Neural crest cell (in vitro differentiated cells): ENCODE measurements around the gene TOP3A. TPM values are rescaled to one million over a fixed set of nuclear protein-coding genes. Genes with fewer than 3 reads are reported as not detected.
A peak's percentile ranks its signal among the peaks of the same experiment; 100 is the strongest.

ENCODE experiments used
- DNase-seq: peaks from one replicate; pipeline ENCODE4 v3.0.0; 2021; ENCODE audit warnings: low read depth, mixed read lengths, low spot score
- H3K27ac Mint-ChIP-seq: one replicate; pipeline ENCODE4 v1.8.0; 2021; ENCODE audit warnings: mild to moderate bottlenecking, mixed read lengths; ENCODE audit not compliant: unreplicated experiment
- H3K27me3 Mint-ChIP-seq: 2 replicates; pipeline ENCODE4 v1.8.0; 2021; ENCODE audit warnings: low read depth, mild to moderate bottlenecking, mixed read lengths
- H3K36me3 Mint-ChIP-seq: 2 replicates; pipeline ENCODE4 v1.8.0; 2021; ENCODE audit warnings: low read depth, mild to moderate bottlenecking, mixed read lengths
- H3K4me1 Mint-ChIP-seq: 2 replicates; pipeline ENCODE4 v1.8.0; 2021; ENCODE audit warnings: mixed read lengths
- H3K4me3 Mint-ChIP-seq: one replicate; pipeline ENCODE4 v1.8.0; 2021; ENCODE audit warnings: mild to moderate bottlenecking, mixed read lengths
- H3K9me3 Mint-ChIP-seq: 2 replicates; pipeline ENCODE4 v1.8.0; 2021; ENCODE audit warnings: mixed read lengths
- CTCF ChIP-seq: fragments of 200-600 bp; sonication (generic); conservative IDR thresholded peaks from 2 replicates; pipeline ENCODE4 v1.5.0; 2021; ENCODE audit warnings: antibody characterized with exemption, mild to moderate bottlenecking
- microRNA-seq: library from miRNA; unstranded; fragments of <30 nt; microRNA quantifications from one replicate; pipeline ENCODE4, GENCODE V29; 2020
- total RNA-seq: library from RNA; stranded (reverse); gene quantifications from 2 replicates; pipeline ENCODE4 v1.2.1, GENCODE V29; 2021

Gene TOP3A
- total RNA-seq, 1 donor from 2014 or later, result 107 TPM

- TF ChIP-seq CTCF, result no peak
- peak overlapping the region; percentile 96 for H3K4me3 Mint-ChIP-seq
- H3K36me3 Mint-ChIP-seq, result no peaks in the 10 kb centered on the region
- peak; percentile 54 for DNase-seq
- H3K27ac Mint-ChIP-seq, result peak overlapping the region; percentile 100
- H3K4me1 Mint-ChIP-seq, result peaks cover 47% of the 10 kb centered on the region
- H3K9me3 Mint-ChIP-seq, result no peaks in the 10 kb centered on the region
- H3K27me3 Mint-ChIP-seq, result no peaks in the 10 kb centered on the region
Observed at GRCh38 chr17:18224387-18225120, 90.2 kb downstream of the TOP3A start.

DNA sequence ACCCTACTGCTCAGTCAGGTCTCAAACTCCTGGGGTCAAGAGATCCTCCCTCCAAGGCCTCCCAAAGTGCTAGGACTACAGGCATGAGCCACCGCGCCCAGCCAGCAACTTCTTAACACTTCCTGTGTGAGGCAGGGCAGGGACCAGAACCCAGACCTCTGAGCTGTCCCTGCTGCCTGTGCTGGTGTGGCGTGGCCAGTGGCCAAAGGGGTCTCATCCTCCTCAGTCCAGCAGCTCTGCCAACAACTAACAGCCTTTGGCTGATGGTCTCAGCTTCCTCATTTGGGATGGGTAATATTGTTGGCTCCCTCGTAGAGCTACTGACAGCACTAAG, 90.8 kb downstream of the TOP3A start:
- no peak for DNase-seq
- TF ChIP-seq CTCF, result no peak
- Mint-ChIP-seq H3K4me1 (peaks cover 43% of the 10 kb centered on the region), H3K27ac (peak overlapping the region; percentile 100), H3K27me3 (no peaks in the 10 kb centered on the region), H3K4me3 (peak overlapping the region; percentile 96), H3K36me3 (no peaks in the 10 kb centered on the region), H3K9me3 (no peaks in the 10 kb centered on the region)

Small RNA genes within 50 kb of the gene (microRNA-seq; reads per million reads assigned to microRNA genes)
- gene MIR6778, result not detected

Other genes starting within 250 kb of the TOP3A start
- gene DRG2, start 227.0 kb downstream of the TOP3A start, total RNA-seq, result 40.3 and 41.5 TPM in 2 replicates
- 1.3 and 1.6 TPM in 2 replicates for gene MYO15A, start 206.2 kb downstream of the TOP3A start, total RNA-seq
- gene ALKBH5, start 131.2 kb downstream of the TOP3A start, total RNA-seq, result 104 and 109 TPM in 2 replicates
- gene LLGL1, start 89.4 kb downstream of the TOP3A start, total RNA-seq, result 93.3 and 99.3 TPM in 2 replicates
- 181 and 183 TPM in 2 replicates for gene FLII, start 56.3 kb downstream of the TOP3A start, total RNA-seq
- gene MIEF2, start 54.3 kb downstream of the TOP3A start, total RNA-seq, result 8.8 and 12.2 TPM in 2 replicates
- 20.2 and 20.8 TPM in 2 replicates for gene SMCR8, start 299 bp upstream of the TOP3A start, total RNA-seq
- gene SHMT1, start 48.6 kb upstream of the TOP3A start, total RNA-seq, result 43.9 and 44.6 TPM in 2 replicates
- not detected in 2 replicates for gene EVPLL, start 62.8 kb upstream of the TOP3A start, total RNA-seq
- gene LGALS9C, start 161.8 kb upstream of the TOP3A start, total RNA-seq, result not detected in 2 replicates